Measurements from ENCODE around the gene UBA3. TPM values are rescaled to one million over a fixed set of nuclear protein-coding genes. Genes with fewer than 3 reads are reported as not detected.
A peak's percentile ranks its signal among the peaks of the same experiment; 100 is the strongest.

UBA3 gene
- total RNA-seq, 4 donors from 2014 or later, result 22.6 to 80.7 (median 50.8) TPM

GRCh38 chr3:69088063-69088462 is 7.9 kb upstream of the UBA3 start:
- DNase-seq (ENCODE audit: low spot score in 2 of 2), result no peak
- H3K4me1 ChIP-seq, result peaks cover 0 to 86% (median 77%) of the 10 kb centered on the region in 4 donors
- no peaks in the 10 kb centered on the region for H3K27me3 ChIP-seq
- H3K4me3 ChIP-seq, result peak overlapping the region in 1 of 4 donors; percentile 72
- no peaks in the 10 kb centered on the region for H3K9me3 ChIP-seq
- H3K36me3 ChIP-seq, result no peaks in the 10 kb centered on the region
- TF ChIP-seq EP300 (IDR thresholded peaks at IDR 0.05) (no peak), POLR2A (IDR thresholded peaks at IDR 0.05) (no peak), CTCF (IDR thresholded peaks at IDR 0.05) (no peak)
- 54 to 57% methylated on average over 2 of the region's 2 CpGs for WGBS, 2 donors
- H3K27ac ChIP-seq, result peak overlapping the region in 3 of 4 donors; percentile 89 to 97 (median 92)

GRCh38 chr3:69087030-69087791 is 7.0 kb upstream of the UBA3 start:
- Histone ChIP-seq H3K9me3 (no peaks in the 10 kb centered on the region), H3K36me3 (no peaks in the 10 kb centered on the region), H3K4me1 (peaks cover 0 to 86% (median 77%) of the 10 kb centered on the region in 4 donors), H3K27me3 (no peaks in the 10 kb centered on the region), H3K27ac (peak overlapping the region; percentile 86 to 97 (median 90)), H3K4me3 (peak overlapping the region in 3 of 4 donors; percentile 72 to 97 (median 79))
- 79 to 84% methylated on average over 3 of the region's 3 CpGs for WGBS, 2 donors
- no peak for TF ChIP-seq EP300 (IDR thresholded peaks at IDR 0.05)
- no peak for TF ChIP-seq CTCF (IDR thresholded peaks at IDR 0.05)
- no peak for TF ChIP-seq POLR2A (IDR thresholded peaks at IDR 0.05)
- DNase-seq (ENCODE audit: low spot score in 2 of 2), result no peak

- peak overlapping the region; percentile 72 to 97 (median 86) for H3K4me3 ChIP-seq
- peak; percentile 81 to 84 for DNase-seq (ENCODE audit: low spot score in 2 of 2)
- no peaks in the 10 kb centered on the region for H3K9me3 ChIP-seq
- TF ChIP-seq POLR2A (IDR thresholded peaks at IDR 0.05) (no peak), EP300 (IDR thresholded peaks at IDR 0.05) (peak in 1 of 2 donors; percentile 50), CTCF (IDR thresholded peaks at IDR 0.05) (no peak)
- H3K36me3 ChIP-seq, result no peaks in the 10 kb centered on the region
- H3K4me1 ChIP-seq, result peaks cover 0 to 86% (median 75%) of the 10 kb centered on the region in 4 donors
- 0 to 1% methylated on average over 8 of the region's 8 CpGs for WGBS, 2 donors
- no peaks in the 10 kb centered on the region for H3K27me3 ChIP-seq
- H3K27ac ChIP-seq, result peak overlapping the region; percentile 86 to 97 (median 90)
These were observed 5.9 kb upstream of the UBA3 start for GRCh38 chr3:69085833-69086722.

GRCh38 chr3:69085168-69085832 is 5.1 kb upstream of the UBA3 start:
- no peaks in the 10 kb centered on the region for H3K27me3 ChIP-seq
- H3K36me3 ChIP-seq, result no peaks in the 10 kb centered on the region
- DNase-seq (ENCODE audit: low spot score in 2 of 2), result no peak
- TF ChIP-seq EP300 (IDR thresholded peaks at IDR 0.05) (no peak), CTCF (IDR thresholded peaks at IDR 0.05) (no peak), POLR2A (IDR thresholded peaks at IDR 0.05) (no peak)
- no peaks in the 10 kb centered on the region for H3K9me3 ChIP-seq
- peaks cover 0 to 86% (median 72%) of the 10 kb centered on the region in 4 donors for H3K4me1 ChIP-seq
- H3K4me3 ChIP-seq, result peak overlapping the region; percentile 72 to 97 (median 86)
- H3K27ac ChIP-seq, result peak overlapping the region; percentile 86 to 97 (median 90)
- 0% methylated on average over 18 to 20 of the region's 26 CpGs for WGBS, 2 donors
